Medulla oblongata (tissue), 1 donor: ENCODE measurements around the gene APELA.
"Not testable (repeated sequence)": the region's sequence is repeated elsewhere in the genome, so short reads cannot be mapped to it uniquely, and the experiment has no call there.

Source experiments
- DNase-seq: peaks from one replicate; pipeline ENCODE4 v3.0.0-alpha.2; 2015; ENCODE audit errors: extremely low spot score

APELA gene, protein sequence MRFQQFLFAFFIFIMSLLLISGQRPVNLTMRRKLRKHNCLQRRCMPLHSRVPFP

DNA sequence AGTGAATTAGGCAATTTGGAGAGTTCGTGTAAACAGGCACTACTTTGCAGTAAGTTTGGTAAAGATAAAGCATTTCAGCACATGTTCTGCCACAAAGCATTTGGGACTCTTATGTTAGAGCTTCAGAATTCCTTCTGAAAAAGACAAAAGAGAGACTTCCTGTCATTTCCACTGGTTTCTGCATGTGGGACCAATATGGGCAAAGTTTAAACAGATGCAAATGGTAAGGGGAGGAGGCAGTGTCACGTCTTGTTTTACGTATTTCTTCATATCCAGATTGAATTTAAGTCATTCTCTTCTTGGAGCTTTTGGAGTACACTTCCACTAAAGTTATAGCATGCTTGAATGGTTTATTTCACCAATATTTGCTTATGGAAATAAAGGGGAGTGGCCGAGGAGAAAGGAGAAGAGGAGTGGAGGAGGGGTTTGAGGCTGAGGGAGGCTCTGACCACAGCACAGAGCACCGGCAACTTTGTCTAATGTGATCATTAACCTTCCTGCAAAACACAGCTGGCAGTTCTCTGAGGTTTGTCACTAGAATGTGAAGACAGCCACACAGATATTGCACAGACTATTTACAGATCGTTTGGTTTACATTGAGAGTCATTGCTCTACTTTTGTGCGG lies at the start of gene APELA:
Gene APELA (plus strand): TSS at position 479 of the 625 bp plus-strand sequence. CDS start 154 bp downstream, outside the sequence.
- no peak for DNase-seq

DNA sequence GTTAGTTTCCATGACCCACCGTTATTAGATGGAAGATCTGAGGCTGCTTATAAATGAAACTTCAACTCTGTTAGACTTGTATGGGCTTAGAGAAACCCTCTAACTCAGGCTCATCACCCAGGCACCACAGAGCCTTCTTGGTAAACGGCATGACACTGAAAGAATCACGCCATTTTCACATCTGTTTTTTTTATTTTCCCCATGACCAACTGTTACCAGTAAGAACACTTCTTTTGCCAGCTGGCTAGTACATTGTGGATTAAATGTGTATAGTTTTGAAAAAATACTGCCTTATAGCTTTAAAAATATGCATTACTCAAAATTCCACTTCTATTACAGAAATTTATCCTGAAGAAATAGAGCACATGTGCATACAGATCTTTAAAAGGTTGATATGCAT lies 48.0 kb upstream of the APELA start:
- no peak for DNase-seq

DNA sequence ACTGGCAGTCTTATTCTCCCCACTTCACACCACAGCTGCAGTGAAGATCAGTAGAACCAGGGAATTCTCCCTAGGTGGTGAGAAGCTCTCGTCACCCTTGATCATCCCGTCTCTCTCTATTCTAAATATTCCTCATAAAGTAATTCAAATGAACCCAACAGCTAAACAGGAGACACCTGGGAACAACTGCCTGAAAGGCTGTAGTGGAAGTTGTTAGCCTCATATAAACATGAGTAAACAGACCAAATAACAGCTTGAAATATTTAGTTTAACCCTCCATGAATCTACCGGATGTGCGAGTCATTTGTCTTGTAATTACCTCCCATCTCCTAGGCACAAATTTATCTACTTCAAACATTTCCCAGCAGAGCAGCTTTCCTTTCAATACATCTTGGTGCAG lies 30.4 kb upstream of the APELA start:
- no peak for DNase-seq

DNA sequence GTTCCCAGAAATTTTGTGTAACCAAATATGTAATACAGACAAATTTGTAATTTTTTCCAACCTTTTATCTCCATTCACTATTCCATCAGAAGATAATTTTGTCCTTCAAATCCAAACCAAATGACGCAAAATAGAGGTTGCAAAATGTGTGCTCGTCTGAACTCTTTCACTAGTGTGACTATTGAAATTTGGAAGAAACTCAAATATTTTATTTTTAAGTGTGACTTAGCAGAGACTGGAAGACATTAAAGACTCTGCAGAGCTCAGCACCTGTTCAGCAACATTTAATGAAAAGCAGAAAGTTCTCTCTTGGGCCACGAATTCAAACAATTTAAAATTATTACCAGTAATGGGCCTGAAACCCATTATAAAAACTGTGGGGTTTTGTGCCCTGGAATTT lies 30.0 kb upstream of the APELA start:
- no peak for DNase-seq

DNA sequence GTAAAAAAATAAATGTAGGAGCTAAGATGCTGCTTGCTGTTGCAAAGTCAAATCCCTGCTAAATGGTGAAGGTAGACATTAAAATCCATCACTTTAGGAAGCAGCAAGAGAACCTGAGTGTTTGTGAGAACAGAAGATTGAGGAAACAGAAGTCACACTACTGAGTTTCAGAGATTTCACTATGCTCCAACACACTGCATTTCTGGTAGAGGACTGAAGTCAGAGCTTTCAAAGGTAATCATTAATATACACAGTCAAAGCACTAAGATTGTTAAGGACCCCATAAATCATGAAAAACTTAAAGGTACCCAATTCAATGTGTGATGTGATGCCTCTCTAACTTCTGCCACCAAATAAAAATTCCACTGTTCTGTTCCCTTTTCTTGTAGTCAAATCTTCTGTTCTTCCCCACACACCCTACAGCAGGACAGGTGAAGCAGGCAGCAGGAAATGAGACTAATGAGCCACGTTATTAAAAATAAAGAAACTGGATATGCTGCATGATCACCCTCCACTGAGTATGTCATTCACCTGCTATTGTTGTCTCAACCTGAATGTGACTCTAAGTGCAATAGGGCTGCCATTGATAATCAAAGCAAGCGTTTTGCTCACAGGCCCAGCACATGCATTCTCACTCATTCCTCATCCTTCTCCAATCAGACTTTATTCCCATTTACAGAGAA lies 28.9 kb upstream of the APELA start:
- DNase-seq, result no peak

DNA sequence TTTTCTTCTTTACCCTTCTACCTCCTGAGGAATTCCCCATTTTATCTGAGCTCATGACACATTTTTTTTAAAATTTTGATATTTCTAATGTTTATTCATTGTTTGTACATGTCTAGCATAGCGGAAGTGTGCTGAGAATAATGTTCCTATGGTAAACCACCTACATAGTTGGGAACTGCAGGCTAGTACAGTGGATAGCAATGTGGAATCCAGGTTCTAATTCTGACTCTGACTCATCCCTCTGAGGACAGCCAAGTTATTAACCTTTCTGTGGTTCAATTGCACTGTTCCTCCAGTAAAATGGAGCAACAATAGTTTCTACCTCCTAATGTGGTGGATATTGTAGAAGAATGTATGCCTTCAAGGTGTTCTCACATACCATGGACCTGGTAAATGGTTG lies 20.6 kb upstream of the APELA start:
- DNase-seq, result no peak

DNA sequence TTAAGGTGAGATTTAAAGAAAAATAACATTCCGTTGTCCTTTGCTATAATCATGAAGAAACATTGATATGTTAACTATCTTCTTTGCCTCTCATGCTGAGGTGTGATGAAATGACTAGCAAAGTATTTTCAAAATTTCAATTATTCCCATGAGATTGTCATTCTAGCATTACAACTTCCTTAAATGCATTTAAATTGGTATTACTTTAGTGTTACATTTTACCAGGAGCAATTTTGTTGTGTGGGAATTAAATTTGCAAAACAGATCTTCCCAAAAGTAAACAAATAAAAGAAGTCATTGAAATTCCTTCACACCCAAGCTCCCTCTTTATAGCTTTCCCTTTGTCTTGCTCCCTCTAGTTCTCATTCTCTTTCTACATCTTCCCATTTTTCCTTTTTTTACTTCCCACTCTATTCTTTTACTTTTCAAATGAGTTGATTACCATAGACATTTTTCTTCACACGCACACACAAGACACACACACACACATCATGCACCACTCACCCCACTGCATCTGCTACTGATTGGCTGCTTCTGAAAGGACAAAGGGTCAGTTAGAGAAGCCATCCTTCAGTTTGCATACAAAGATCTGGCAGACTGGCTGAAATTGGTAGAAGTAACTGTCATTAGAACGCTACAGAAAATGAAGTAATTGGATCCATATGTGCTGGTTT lies 10.0 kb upstream of the APELA start:
- no peak for DNase-seq

DNA sequence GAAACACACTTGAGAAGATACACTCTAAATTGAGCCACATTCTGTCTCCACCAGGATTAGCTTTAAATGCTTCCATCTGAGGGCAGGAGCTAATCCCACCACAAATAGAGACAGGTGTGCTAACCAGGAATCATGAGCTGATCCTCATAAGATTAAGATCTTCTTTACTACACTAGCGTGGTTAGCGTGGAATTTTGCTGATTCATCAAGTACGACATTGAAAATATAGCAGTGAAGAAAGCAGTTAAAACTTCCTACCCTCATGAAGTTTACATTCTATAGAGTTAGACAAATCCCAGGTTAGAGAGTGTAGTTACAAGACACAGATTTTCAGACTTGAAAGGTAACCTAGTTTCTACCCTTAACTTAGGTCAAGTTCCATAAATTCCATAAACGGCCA lies 5.3 kb upstream of the APELA start:
- DNase-seq, result no peak

DNA sequence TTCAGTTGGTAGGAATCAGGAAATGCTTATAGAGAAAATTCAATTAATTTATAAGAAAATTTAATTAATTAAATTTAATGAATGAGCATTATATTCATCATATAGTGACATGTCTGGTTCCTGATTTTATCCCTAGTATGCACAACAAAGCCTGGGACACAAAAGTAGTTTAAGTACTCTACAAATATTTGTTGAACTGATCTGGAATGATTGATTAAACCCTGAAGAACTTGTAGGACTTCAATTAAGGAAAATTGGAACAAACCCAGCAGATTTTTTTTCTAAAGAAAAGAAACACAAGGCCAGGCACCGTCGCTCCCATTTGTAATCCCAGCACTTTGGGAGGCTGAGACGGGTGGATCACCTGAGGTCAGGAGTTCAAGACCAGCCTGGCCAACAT lies 4.5 kb upstream of the APELA start:
- no peak for DNase-seq

DNA sequence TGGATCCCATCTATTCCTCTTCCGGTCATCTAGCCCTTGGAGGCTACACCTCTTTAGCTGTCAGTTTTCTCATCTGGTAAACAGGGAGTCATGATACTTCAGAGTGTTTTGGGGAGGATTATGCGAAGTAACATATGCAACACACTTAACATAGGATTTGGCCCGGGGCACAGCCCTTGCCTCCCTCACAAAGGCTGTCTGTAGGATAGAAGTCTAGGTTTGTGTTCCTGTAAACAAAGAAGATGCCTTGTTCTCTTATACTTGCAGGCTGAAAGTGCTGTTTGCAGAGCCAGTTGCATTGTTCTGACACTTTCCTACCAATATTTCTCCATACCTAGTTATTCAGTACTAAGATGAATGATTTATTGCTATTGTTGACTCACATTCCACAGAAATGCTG lies 2.2 kb upstream of the APELA start:
- no peak for DNase-seq

DNA sequence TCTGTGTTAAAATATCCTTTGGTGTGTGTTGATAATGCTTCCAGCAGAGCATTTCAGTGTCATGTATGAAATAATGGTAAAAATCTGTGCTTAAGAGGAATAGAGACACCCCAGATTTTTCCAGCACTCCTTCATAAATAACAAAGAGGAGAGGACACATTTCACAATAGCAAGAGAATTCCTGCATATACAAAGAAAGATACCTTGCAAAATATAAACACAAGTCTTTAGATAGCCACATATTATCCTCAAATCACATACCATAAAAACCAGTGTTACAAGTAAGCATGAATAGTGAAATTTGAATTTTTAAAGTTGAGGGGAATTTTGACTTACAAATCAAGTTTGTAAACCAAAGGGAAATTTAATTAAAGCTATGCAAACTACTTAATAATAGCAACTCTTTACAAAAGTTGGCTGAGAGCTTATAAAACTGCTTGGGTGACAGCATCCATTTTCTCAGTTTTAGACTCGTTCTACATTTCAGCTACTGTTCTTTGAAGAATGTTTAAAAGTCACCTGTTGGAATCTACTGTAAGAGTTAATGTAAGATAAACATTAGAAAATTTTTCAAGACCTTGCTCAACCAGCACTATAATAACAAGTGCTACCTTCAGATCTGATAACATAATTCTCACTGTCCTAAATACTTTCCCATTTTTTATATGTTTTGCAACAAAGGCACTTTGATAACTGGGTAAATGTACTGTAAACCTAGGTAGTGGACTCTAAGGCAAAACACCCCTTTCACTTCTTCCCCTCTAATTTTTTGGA lies 3.7 kb downstream of the APELA start:
- no peak for DNase-seq

DNA sequence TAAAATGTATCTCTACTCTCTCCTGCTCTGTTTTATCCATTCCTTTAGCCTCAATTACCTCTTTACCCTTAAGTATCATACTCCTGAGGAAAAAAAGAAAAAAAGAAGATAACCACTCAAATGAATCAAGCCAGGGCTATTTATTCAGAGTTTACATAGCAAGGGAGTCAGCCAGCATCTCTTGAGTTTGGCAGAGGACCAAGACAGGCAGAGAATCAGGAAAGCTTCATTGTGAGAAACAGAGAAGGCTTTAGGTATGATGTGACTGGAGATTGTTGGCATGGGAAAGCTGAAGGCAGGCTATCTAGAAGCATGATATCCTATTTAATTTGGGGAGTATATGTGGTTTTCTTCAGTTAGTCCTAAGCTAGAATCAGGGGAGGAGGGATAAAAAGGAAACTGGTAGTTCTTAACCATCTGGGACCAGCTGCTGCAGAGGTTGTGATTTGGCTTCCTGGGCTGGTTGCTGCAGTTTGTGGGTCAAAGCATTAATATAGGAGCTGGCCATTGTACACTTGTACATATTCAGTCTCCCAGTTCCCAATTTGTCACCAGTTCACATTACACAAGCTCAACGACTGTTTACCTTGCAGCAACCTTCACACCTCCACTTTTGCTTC lies 11.2 kb downstream of the APELA start:
- no peak for DNase-seq

DNA sequence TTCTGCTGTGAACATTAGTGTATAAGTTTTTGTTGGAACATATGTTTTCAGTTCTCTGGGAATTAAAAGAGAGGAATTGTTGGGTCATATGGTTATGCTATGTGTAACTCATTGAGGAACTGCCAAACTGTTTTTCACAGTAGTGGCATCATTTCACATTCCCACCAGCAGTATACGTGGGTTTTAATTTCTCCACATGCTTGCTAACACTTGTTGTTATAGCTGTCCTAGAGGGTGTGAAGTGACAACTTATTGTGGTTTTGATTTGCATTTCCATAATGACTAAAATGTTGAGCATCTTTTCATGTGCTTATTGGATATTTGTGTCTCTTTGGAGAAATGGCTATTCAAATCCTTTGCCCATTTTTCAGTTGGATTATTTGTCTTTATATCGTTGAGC lies 13.7 kb downstream of the APELA start:
- DNase-seq, result no peak

DNA sequence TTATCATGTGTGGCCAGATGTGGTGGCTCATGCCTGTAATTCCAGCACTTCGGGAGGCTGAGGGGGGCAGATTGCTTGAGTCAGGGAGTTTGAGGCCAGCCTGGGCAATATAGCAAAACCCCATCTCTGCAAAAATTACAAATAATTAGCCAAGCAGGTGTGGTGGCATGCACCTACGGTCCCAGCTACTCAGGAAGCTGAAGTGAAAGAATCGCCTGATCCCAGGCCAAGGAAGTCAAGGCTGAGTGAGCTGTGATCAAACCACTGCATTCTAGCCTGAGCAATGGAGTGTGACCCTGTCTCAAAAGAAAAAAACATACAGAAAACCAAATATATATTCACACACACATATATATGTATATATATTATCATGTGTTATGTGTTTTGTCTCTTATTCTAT lies 15.0 kb downstream of the APELA start:
- DNase-seq, result no peak

DNA sequence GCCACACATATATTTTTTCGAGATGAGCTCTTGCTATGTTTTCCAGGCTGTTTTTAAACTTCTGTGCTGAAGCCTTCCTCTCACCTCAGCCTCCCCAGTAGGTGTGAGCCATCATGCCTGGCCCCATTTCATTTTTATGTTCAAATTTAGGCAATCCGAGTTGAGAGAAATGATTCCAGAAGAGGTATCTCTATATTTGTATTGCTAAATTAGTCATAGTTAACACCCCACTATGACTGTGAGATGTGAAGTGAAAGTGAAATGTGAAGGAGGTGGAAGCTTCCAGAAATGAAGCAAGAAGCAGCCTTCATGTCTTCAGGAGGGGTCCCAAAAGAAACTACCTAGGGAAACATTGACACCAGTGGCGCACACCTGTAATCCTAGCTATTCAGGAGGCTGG lies 17.7 kb downstream of the APELA start:
- no peak for DNase-seq

DNA sequence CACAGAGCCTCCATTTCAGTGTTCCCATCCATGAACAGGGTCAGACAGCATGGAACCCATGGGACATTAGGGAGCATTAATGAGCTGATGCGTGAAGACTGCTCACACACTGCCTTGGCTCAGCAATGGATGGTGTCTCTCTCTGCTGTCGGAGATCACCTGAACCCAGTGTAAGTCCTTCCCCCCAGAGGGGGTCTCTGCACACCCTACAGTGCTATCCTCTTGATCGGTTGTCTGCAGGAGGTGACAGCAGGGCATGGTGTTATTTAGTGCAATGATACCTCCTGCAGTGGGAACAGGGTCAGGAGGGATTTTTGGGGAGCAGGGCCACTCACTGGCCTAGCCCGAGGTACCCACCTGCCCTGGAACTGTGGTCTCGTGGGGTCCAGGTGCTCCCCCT lies 25.6 kb downstream of the APELA start:
- DNase-seq, result no peak

DNA sequence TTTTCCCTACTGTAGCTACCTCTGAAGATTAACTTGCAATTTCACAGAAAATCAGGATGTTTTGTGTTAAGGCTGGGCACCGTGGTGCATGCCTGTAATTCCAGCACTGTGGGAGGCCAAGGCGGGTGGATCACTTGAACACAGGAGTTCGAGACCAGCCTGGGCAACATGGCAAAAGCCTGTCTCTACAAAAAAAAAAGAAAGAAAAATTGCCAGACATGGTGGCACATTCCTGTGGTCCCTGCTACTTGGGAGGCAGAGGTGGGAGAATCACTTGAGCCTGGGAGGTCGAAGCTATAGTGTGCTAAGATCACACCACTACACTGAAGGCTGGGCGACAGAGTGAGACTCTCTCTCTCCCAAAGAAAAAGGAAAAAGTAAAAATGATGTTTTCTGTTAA lies 27.4 kb downstream of the APELA start:
- no peak for DNase-seq

DNA sequence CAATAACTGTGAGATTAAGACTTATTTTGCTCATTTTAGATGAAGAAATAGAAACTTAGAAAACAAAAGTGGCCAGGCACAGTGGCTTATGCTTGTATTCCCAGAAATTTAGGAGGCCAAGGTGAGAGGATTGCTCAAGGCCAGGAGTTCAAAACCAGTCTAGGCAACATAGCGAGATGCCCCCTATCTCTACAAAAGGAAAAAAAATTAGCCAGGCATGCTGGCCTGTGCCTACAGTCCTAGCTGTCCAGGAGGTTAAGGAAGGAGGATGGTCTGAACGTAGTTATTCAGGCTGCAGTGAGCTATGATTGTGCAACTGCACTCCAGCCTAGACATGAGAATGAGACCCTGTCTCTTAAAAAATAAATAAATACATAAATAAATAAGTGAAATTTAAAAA lies 28.0 kb downstream of the APELA start:
- no peak for DNase-seq

DNA sequence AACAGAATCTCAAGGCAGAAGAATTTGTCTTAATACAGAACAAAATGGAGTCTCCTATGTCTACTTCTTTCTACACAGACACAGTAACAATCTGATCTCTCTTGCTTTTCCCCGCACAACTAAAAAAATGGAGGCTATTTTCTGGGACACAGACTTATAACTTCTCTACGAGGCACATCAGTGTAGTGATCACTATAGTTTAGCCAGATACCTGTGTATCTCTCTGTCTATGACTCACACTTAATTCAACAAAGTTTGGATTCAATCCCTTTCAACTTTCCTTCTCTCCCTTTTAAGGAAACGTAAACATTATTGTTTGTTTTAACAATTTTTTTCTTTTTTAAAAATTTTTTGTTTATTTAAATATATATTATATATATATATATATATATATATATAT lies 29.4 kb downstream of the APELA start:
- DNase-seq, result no peak

DNA sequence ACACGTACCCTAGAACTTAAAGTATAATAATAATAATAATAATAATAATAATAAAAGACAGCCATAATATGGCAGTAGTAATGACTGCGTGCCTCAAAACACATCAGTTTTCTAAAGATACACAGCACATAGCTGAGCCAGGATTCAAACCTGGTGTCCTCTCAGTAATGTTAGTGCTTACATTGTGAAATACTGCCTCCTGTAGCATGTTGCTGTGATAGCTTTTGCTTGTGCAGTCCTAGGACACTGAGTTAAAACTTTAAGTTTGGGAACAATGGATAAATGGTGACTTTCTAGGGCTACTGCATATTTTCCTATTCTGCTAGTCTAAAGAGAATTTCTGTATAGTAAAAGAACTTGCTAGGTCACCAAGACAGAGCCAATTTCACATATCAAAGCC lies 36.5 kb downstream of the APELA start:
- not testable (repeated sequence) for DNase-seq

DNA sequence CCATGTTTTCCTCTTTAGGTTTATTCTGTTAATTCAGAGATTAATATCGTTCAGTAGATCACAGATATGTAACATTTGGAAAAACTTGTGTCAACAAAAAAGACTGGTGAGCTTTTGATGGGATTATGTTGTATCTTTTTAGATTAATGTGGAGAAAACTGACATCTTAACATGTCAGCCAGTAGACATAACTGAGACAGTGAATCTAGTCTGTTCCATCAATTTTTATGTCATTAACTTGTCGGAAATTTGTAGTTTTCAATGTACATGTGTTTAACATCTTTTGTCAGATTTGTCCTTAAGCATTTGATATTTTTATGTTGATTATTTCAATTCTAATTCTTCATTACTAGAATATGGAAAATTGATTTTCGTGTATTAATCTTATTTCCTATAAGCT lies 42.0 kb downstream of the APELA start:
- DNase-seq, result no peak

DNA sequence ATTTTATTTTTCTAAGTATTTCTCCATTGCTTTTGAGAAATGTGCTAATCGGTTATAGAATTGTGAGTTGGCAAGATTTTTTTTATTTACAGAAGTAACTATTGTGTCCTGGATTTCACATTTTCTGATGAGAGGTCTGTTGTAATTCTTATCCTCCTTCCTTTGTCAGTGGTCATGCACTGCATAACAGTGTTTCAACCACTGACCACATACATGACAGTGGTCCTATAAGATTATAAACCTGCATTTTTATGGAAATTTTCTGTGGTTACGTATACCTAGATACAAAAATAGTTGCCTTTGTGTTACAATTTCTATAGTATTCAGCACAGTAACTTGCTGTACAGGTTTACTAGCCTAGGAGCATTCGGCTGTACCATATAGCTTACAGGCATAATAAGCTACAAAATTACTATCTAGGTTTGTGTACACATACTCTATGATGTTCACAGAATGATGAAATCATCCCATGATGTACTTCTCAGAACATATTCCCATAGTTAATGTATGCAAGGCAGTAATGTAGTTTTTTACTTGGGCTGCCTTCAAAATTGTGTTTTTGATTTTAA lies 47.8 kb downstream of the APELA start:
- DNase-seq, result no peak
